K562 (cell line): ENCODE measurements around the gene MAK. TPM values are rescaled to one million over a fixed set of nuclear protein-coding genes. Genes with fewer than 3 reads are reported as not detected.

Experiments used
- BACH1 ChIP-seq: fragments of 200-800 bp; sonication (Bioruptor generic); IDR thresholded peaks from 2 replicates; pipeline ENCODE4 v1.6.1; 2016; ENCODE audit warnings: missing genetic modification characterization, missing compliant biosample characterization
- CLOCK ChIP-seq: fragments of 250-450 bp; sonication (Bioruptor Pico); IDR thresholded peaks from 2 replicates; pipeline ENCODE4 v1.4.0; 2020; ENCODE audit warnings: mild to moderate bottlenecking, moderate library complexity, borderline replicate concordance
- FIP1L1 ChIP-seq: fragments of 200-400 bp; formaldehyde crosslinking; IDR thresholded peaks from 2 replicates; pipeline ENCODE4 v1.6.1; 2018; ENCODE audit warnings: mild to moderate bottlenecking, low read depth, low read length; ENCODE audit not compliant: poor library complexity, severe bottlenecking
- FOXJ2 ChIP-seq: fragments of 200-800 bp; sonication (Bioruptor generic); IDR thresholded peaks from 2 replicates; pipeline ENCODE4 v1.6.1; 2016; ENCODE audit warnings: missing genetic modification characterization, missing compliant biosample characterization
- GATAD2B ChIP-seq: fragments of 450-650 bp; IDR thresholded peaks from 2 replicates; pipeline ENCODE4 v1.6.1; 2017; ENCODE audit warnings: mild to moderate bottlenecking, borderline replicate concordance
- IFI16 ChIP-seq: fragments of 250-450 bp; sonication (Bioruptor Pico); IDR thresholded peaks from 2 replicates; pipeline ENCODE4 v2.1.2; 2022; ENCODE audit warnings: mild to moderate bottlenecking, inconsistent platforms
- KAT2B ChIP-seq: IDR thresholded peaks from one replicate; pipeline ENCODE4 v1.6.1; 2012; ENCODE audit warnings: low read depth, mild to moderate bottlenecking, control low read depth, inconsistent platforms, low read length, moderate library complexity
- MCM5 ChIP-seq: fragments of 450-650 bp; IDR thresholded peaks from 2 replicates; pipeline ENCODE4 v1.6.1; 2016; ENCODE audit warnings: low read depth
- MLLT1 ChIP-seq, 2 experiments: fragments of 450-650 bp; IDR thresholded peaks; 2 replicates each; pipeline ENCODE4 v1.6.1; 2016
- NFE2L1 ChIP-seq: fragments of 450-650 bp; IDR thresholded peaks from 2 replicates; pipeline ENCODE4 v1.6.1; 2016; ENCODE audit warnings: missing genetic modification characterization, low read depth, mild to moderate bottlenecking, missing compliant biosample characterization, moderate library complexity, borderline replicate concordance
- SAP30 ChIP-seq: fragments of 200-600 bp; sonication (generic); IDR thresholded peaks from 2 replicates; pipeline ENCODE4 v1.6.1; 2012; ENCODE audit warnings: borderline replicate concordance, low read depth, mild to moderate bottlenecking, moderate library complexity, low read length, control low read depth, inconsistent platforms; ENCODE audit not compliant: insufficient read depth, poor library complexity, severe bottlenecking
- SLC30A9 ChIP-seq: fragments of 250-450 bp; sonication (Bioruptor Pico); IDR thresholded peaks from 2 replicates; pipeline ENCODE4 v1.8.0; 2022; ENCODE audit warnings: mild to moderate bottlenecking, moderate library complexity
- SMARCA5 ChIP-seq: fragments of 450-650 bp; IDR thresholded peaks from 2 replicates; pipeline ENCODE4 v1.6.1; 2016
- XRCC5 ChIP-seq: fragments of 200-400 bp; formaldehyde crosslinking; IDR thresholded peaks from 2 replicates; pipeline ENCODE4 v1.6.1; 2017; ENCODE audit warnings: low read depth, mild to moderate bottlenecking, low read length
- ZBTB33 ChIP-seq: sonication (generic); formaldehyde crosslinking; IDR thresholded peaks from 2 replicates; pipeline ENCODE4 v1.8.1; 2023; ENCODE audit warnings: mild to moderate bottlenecking, missing genetic modification reagents
- ZFPM2 ChIP-seq: fragments of 250-450 bp; sonication (Bioruptor Pico); IDR thresholded peaks from 2 replicates; pipeline ENCODE4 v1.5.1; 2022; ENCODE audit warnings: mild to moderate bottlenecking
- polyA plus RNA-seq, 8 experiments: library from polyadenylated mRNA; depleted of rRNA in 4 of 8; stranded (reverse) in 5 of 8; unstranded in 3 of 8; fragments of >200 nt; fragmentation: Nextera tagmentation in 2 of 8; fragmentation: Illumina TruSeq in 1 of 8; extraction: Ambion mirVana in 2 of 8; extraction: Trizol in 1 of 8; gene quantifications; 2 replicates each; pipeline versions ENCODE4 v1.2.1 to v1.2.3, GENCODE V29; 2011 to 2014; ENCODE audit warnings: inconsistent platforms in 1 of 8, missing spikeins in 1 of 8
- total RNA-seq, 7 experiments: library from RNA; depleted of rRNA in 6 of 7; stranded (reverse); fragments of >200 nt in 6 of 7; fragmentation: Illumina TruSeq in 2 of 7; extraction: Trizol in 2 of 7; gene quantifications; 2 replicates each; pipeline versions ENCODE4 v1.2.1 to v1.2.3, GENCODE V29; 2011 to 2021; ENCODE audit warnings: low replicate concordance in 1 of 7
- TF ChIP-seq, protein P1 (sequence below), 2 experiments: fragments of 450-650 bp; conservative IDR thresholded peaks; 2 replicates each; pipeline ENCODE4 v1.6.1; 2017; ENCODE audit warnings: mild to moderate bottlenecking in 2 of 2, moderate library complexity in 2 of 2
- TF ChIP-seq, protein P2 (sequence below): fragments of 450-650 bp; formaldehyde crosslinking; IDR thresholded peaks from 2 replicates; pipeline ENCODE4 v1.4.0; 2022; ENCODE audit warnings: mild to moderate bottlenecking, moderate library complexity

MAK gene
- total and polyA plus RNA-seq, 9 of the 15 experiments (the other 6 are each of a cell fraction or from before 2014, with no cell fraction given) = 0.25 to 1.1 (median 0.53) TPM

DNA sequence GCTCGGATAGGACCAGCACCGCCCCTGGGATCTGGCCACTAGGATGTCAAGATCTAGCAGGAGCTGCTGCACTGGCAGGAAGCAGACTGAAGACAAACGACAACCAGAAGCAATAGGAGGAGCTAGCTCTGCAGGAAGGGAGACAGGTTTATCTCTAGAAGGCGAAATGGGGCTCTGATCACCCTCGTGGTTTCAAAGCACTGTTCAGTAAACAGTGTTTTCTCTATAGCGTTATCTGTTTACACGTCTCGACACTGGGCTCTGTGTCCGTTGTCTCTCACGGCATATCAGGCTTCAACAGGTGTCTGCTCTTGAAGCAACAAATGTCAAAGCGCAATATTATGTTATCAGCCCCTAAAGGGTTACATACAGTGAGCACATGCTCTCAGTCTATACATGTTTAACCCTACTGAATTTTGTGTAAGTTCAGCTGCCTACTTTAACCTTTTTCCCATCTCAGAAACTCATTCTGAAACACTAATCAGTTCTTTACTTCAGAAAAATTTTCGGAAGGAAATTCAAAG, 66.9 kb downstream of the MAK start (continued):
- peak; percentile 68; the same call in 1 of the 2 replicates for TF ChIP-seq FOXJ2
- TF ChIP-seq ZBTB33 (CRISPR knock-in tag) = peak; percentile 77; the same call in 1 of the 2 replicates
- TF ChIP-seq GATAD2B = peak; percentile 87
- no peak for TF ChIP-seq FIP1L1
- TF ChIP-seq SLC30A9 = no peak
- TF ChIP-seq XRCC5 = no peak
- TF ChIP-seq, protein P1, sequence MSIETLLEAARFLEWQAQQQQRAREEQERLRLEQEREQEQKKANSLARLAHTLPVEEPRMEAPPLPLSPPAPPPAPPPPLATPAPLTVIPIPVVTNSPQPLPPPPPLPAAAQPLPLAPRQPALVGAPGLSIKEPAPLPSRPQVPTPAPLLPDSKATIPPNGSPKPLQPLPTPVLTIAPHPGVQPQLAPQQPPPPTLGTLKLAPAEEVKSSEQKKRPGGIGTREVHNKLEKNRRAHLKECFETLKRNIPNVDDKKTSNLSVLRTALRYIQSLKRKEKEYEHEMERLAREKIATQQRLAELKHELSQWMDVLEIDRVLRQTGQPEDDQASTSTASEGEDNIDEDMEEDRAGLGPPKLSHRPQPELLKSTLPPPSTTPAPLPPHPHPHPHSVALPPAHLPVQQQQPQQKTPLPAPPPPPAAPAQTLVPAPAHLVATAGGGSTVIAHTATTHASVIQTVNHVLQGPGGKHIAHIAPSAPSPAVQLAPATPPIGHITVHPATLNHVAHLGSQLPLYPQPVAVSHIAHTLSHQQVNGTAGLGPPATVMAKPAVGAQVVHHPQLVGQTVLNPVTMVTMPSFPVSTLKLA (conservative IDR thresholded peaks at IDR 0.05) = peak; percentile 94 to 98
- no peak for TF ChIP-seq NFE2L1 (tag)
- no peak for TF ChIP-seq IFI16 (CRISPR knock-in tag)
- TF ChIP-seq CLOCK (CRISPR knock-in tag) = no peak
- no peak for TF ChIP-seq MCM5
- no peak for TF ChIP-seq KAT2B
- no peak for TF ChIP-seq SAP30
- TF ChIP-seq BACH1 (tag) = no peak
- TF ChIP-seq MLLT1 (IDR thresholded peaks at IDR 0.05) = no peak
- TF ChIP-seq, protein P2, sequence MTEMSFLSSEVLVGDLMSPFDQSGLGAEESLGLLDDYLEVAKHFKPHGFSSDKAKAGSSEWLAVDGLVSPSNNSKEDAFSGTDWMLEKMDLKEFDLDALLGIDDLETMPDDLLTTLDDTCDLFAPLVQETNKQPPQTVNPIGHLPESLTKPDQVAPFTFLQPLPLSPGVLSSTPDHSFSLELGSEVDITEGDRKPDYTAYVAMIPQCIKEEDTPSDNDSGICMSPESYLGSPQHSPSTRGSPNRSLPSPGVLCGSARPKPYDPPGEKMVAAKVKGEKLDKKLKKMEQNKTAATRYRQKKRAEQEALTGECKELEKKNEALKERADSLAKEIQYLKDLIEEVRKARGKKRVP (CRISPR knock-in tag) = no peak
- no peak for TF ChIP-seq ZFPM2 (CRISPR knock-in tag)
- TF ChIP-seq SMARCA5 = no peak
